NCI-H1417 treated with DMSO at 0.1 percent for 48 hours (cell line): ENCODE measurements around the gene SCPEP1.

Experiments used
- DNase-seq: peaks from one replicate; lab custom pipeline; 2025; lab: John Stamatoyannopoulos, UW

Gene SCPEP1

GRCh38 chr17:57043276-57043675 lies 65.3 kb downstream of the SCPEP1 start:
- DNase-seq, result no peak

DNA sequence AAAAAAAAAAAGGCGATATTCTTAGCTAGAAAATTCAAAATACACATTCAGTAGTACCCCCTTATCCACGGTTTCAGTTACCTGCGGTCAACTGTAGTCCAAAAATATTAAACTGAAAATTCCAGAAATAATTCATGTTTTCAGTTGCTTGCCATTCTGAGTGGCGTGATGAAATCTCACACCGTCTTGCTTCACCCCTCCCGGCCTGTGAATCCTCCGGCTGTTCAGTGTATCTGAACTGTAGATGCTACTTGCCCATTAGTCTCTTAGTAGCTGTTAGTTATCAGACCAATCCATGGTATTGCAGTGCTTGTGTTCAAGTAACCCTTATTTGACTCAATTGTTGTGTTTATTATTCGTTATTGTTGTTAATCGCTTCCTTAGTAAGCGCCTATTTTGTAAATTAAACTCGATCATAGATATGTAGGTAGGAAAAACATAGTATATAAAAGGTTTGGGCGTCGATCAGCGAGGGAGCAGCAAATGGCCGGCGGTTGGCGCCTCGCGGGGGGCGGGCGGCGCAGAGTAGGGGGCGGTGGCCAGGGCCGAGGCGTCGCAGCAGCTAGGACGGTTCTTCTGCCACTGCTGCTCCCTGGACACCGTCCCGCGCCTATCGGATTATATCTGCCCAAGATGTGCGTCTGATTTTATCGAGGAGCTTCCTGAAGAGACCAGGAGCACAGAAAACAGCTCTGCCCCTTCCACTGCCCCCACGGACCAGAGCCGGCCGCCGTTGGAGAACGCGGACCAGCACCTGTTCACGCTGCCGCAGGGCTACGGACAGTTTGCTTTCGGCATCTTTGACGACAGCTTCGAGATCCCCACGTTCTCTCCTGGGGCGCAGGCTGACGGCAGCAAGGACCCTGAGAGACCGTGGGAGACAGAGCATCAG lies 67.3 kb downstream of the SCPEP1 start:
- DNase-seq, result no peak

- no peak for DNase-seq
Measured at GRCh38 chr17:57045868-57046704, 68.2 kb downstream of the SCPEP1 start.

DNA sequence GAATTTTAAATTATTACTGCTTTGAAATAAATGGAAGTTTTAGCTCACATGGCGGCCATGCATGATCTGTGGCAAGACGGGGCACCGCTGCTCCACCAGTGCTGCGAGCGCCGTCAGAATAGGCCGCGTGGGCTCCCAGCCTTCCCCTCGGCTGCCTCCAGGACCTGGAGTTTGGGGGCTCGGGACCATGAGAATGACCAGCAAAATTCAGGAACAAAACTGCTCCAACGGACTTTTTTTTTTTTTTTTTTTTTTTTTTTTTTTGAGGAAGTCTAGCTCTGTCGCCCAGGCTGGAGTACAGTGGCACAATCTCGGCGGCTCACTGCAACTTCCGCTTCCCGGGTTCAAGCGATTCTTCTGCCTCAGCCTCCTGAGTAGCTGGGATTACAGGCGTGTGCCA lies 68.8 kb downstream of the SCPEP1 start:
- DNase-seq, result no peak

GRCh38 chr17:57048096-57048495 lies 70.2 kb downstream of the SCPEP1 start:
- DNase-seq, result no peak

DNA sequence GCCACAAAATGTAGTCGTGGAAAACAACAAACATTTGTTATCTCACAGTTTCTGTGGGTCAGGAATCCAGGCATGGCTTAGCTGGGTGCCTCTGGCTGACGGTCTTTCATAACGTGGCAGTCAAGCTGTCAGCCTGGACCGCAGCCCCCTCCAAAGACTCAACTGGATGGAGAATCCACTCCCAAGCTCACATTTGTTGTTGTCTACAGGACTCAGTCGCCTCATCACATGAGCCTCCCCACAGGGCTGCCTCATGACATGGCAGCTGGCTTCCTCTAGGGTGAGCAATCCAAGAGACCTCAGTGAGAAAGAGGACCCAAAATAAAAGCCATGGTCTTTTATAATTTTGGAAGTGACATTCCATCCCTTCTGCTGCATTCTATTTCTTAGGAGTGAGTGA lies 72.4 kb downstream of the SCPEP1 start:
- no peak for DNase-seq

DNA sequence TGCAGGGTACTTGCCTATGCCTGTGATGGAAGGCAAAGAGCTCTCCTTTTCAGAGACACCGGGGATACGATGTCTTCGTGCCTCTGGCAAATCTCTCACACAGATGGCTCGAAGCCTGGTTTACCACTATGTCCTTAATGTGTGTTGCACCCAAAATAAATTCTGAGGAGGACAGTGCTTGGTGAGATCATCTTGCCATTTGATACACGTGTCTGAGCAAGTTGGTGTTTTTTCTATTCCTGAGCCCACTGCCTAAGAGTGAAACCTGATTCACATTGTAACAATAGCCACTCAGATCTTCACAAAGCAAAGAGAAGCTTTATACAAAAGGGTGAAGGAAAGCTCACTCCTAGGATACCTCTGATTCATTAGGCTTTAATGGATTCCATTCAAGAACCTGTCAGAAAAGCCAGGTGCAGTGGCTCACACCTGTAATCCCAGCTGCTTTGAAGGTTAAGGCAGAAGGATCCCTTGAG lies 74.0 kb downstream of the SCPEP1 start:
- peak; percentile 79 for DNase-seq
